AG08395 (cell line): ENCODE results near the gene S100A11.
"Not testable (repeated sequence)": the region's sequence is repeated elsewhere in the genome, so short reads cannot be mapped to it uniquely, and the experiment has no call there.

ENCODE experiments used
- DNase-seq: peaks from one replicate; pipeline ENCODE4 v3.0.0; 2012; ENCODE audit warnings: mixed read lengths, low spot score

Gene S100A11

GRCh38 chr1:152036267-152037216 is at the start of gene S100A11:
S100A11 (minus strand) TSS chr1:152037004; CDS start chr1:152036915, 89 bp downstream.
- DNase-seq: peak; percentile 92

- no peak for DNase-seq
These were observed 48.0 kb upstream of the S100A11 start for GRCh38 chr1:152084853-152085252.

GRCh38 chr1:152081026-152081425 is 44.2 kb upstream of the S100A11 start:
- DNase-seq: not testable (repeated sequence)

GRCh38 chr1:152080494-152080893 is 43.7 kb upstream of the S100A11 start:
- not testable (repeated sequence) for DNase-seq

GRCh38 chr1:152078831-152079441 is 42.1 kb upstream of the S100A11 start:
- no peak for DNase-seq

- DNase-seq: no peak
These were observed 35.5 kb upstream of the S100A11 start for GRCh38 chr1:152072311-152072710.

- no peak for DNase-seq
These were observed 34.3 kb upstream of the S100A11 start for GRCh38 chr1:152071123-152071522.

- no peak for DNase-seq
These were observed 31.1 kb upstream of the S100A11 start for GRCh38 chr1:152067929-152068328.

- no peak for DNase-seq
These were observed 30.3 kb upstream of the S100A11 start for GRCh38 chr1:152067150-152067549.

- no peak for DNase-seq
These were observed 25.1 kb upstream of the S100A11 start for GRCh38 chr1:152061952-152062351.

GRCh38 chr1:152053375-152053774 is 16.6 kb upstream of the S100A11 start:
- DNase-seq: no peak

GRCh38 chr1:152052606-152053005 is 15.8 kb upstream of the S100A11 start:
- peak; percentile 81 for DNase-seq

GRCh38 chr1:152050886-152051675 is 14.3 kb upstream of the S100A11 start:
- DNase-seq: no peak

GRCh38 chr1:152049291-152050083 is 12.7 kb upstream of the S100A11 start:
- DNase-seq: no peak

GRCh38 chr1:152048416-152049009 is 11.7 kb upstream of the S100A11 start:
- DNase-seq: peak; percentile 53

- DNase-seq: peak; percentile 93
These were observed 11.1 kb upstream of the S100A11 start for GRCh38 chr1:152047730-152048415.

- DNase-seq: no peak
These were observed 10.6 kb upstream of the S100A11 start for GRCh38 chr1:152047413-152047729.

GRCh38 chr1:152044386-152044785 is 7.6 kb upstream of the S100A11 start:
- no peak for DNase-seq

- no peak for DNase-seq
These were observed 7.1 kb upstream of the S100A11 start for GRCh38 chr1:152043870-152044269.

- DNase-seq: no peak
These were observed 5.2 kb upstream of the S100A11 start for GRCh38 chr1:152042030-152042429.

- DNase-seq: no peak
These were observed 3.1 kb upstream of the S100A11 start for GRCh38 chr1:152039886-152040285.
